Kidney epithelial cell (primary cell): ENCODE results near the gene PDK4. TPM values are rescaled to one million over a fixed set of nuclear protein-coding genes. Genes with fewer than 3 reads are reported as not detected.

Experiments used
- DNase-seq: peaks from one replicate; pipeline ENCODE4 v3.0.0-alpha.2; 2010; ENCODE audit warnings: low read depth
- H3K27me3 ChIP-seq: 2 replicates; pipeline ENCODE4 v1.6.0; 2011; ENCODE audit warnings: low read length; ENCODE audit not compliant: control insufficient read depth, insufficient read depth
- H3K36me3 ChIP-seq: 2 replicates; pipeline ENCODE4 v1.5.1; 2011; ENCODE audit warnings: low read length; ENCODE audit not compliant: control insufficient read depth, insufficient read depth
- H3K4me3 ChIP-seq: 2 replicates; pipeline ENCODE4 v1.5.1; 2011; ENCODE audit warnings: low read depth, mild to moderate bottlenecking, control low read depth, low read length
- total RNA-seq: library from RNA; depleted of rRNA; stranded (reverse); fragments of >200 nt; gene quantifications from 2 replicates; pipeline ENCODE4 v1.2.3, GENCODE V29; 2015
- TF ChIP-seq, protein P1 (sequence below): IDR thresholded peaks from 2 replicates; pipeline ENCODE4 v1.5.1; 2011; ENCODE audit warnings: mild to moderate bottlenecking, moderate library complexity, low read length, control low read depth, inconsistent platforms; ENCODE audit not compliant: insufficient read depth, poor library complexity, severe bottlenecking

PDK4 gene
- total RNA-seq, 1 donor from 2014 or later = 0.42 TPM

DNA sequence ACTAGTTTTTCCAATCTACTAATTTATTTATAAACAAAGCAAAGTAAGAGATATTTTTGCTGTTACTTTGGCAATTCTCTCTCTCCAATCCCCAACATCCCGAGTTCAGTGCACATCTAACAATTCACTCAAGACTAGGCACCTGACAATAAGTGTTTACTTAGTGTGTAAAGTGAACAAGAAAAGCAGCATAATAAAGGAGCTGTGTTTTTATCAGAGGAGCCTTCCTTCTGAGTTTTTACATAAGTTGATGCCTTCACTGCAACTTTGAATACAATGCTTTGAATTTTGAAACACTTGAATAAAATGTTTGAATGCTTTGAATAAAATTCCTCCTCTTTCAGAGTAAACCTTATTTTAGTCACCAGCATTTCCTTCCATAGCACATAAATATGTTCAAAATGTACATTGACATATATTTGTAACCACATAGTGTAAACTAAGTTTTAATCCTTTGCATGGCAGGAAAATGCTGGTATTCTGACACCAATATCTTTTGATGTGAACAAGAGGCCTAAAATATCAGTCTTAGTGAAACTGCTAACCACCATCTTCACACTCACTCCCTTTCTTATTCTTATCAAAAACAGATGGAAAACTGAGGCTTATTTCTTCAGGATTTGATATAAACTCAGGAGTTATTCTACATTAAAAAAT, 11.4 kb downstream of the PDK4 start:
- Histone ChIP-seq H3K27me3 (no peaks in the 10 kb centered on the region), H3K36me3 (no peaks in the 10 kb centered on the region), H3K4me3 (no peak overlapping the region)
- TF ChIP-seq, protein P1, sequence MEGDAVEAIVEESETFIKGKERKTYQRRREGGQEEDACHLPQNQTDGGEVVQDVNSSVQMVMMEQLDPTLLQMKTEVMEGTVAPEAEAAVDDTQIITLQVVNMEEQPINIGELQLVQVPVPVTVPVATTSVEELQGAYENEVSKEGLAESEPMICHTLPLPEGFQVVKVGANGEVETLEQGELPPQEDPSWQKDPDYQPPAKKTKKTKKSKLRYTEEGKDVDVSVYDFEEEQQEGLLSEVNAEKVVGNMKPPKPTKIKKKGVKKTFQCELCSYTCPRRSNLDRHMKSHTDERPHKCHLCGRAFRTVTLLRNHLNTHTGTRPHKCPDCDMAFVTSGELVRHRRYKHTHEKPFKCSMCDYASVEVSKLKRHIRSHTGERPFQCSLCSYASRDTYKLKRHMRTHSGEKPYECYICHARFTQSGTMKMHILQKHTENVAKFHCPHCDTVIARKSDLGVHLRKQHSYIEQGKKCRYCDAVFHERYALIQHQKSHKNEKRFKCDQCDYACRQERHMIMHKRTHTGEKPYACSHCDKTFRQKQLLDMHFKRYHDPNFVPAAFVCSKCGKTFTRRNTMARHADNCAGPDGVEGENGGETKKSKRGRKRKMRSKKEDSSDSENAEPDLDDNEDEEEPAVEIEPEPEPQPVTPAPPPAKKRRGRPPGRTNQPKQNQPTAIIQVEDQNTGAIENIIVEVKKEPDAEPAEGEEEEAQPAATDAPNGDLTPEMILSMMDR = no peak
- DNase-seq = no peak

GRCh38 chr7:95583834-95584621, 12.3 kb downstream of the PDK4 start:
- no peak for DNase-seq
- H3K4me3 ChIP-seq = no peak overlapping the region
- TF ChIP-seq, protein P1 = no peak
- no peaks in the 10 kb centered on the region for H3K27me3 ChIP-seq
- no peaks in the 10 kb centered on the region for H3K36me3 ChIP-seq

DNA sequence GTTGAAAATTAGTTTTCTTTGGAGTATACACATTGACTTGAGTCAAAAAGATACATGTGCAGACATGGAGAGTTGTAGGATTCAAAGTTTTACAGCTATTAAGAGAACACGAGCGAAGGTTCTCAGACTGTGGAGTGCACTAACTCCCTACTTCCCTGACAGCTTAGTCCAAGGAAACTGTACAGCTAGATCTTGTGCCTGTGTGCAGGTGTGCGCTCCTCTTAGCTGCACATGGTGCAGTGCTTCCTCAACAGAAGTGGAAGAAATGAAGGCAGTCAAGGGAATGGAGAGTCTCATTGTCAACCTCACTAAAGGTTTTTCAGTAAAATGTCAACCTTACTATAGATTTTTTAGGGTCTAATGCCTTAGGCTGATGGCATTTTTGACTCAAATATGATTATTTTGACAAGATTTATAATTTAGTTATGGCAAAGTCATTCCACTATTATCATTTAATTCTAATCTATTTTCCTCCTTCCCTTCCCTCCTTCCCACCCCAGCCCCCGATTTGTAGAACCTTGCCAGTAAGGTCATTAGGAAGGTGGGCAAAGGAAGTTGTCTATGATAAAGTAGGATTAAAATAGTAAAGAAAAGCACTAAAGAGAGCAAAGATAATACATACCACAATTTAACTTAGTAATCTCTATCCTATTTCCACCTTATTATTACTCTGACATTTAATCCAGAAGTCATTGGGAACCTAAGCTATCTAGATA, 13.6 kb downstream of the PDK4 start:
- DNase-seq = no peak
- Histone ChIP-seq H3K4me3 (no peak overlapping the region), H3K27me3 (no peaks in the 10 kb centered on the region), H3K36me3 (no peaks in the 10 kb centered on the region)
- TF ChIP-seq, protein P1 = no peak

DNA sequence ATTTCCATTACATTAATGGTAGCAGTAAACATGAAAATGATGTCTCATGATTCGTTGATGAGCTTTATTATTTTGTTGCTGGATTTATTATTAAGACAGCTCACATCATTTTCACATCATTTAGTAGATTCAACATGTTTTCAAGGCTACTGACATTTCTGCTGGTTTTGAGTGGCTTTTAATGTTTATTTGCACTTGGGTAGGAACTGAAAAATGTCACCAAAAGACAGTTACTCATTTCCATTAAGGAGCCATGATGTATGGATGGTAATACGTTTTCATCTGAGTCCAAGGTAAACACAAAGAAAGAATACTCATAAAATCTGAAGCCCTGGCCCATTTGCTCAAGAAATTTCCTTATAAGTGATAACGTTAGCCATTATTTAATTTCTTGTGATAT, 14.8 kb downstream of the PDK4 start:
- TF ChIP-seq, protein P1 = no peak
- no peaks in the 10 kb centered on the region for H3K36me3 ChIP-seq
- H3K4me3 ChIP-seq = no peak overlapping the region
- no peak for DNase-seq
- H3K27me3 ChIP-seq = no peaks in the 10 kb centered on the region

GRCh38 chr7:95579318-95579717, 17.0 kb downstream of the PDK4 start:
- no peak overlapping the region for H3K4me3 ChIP-seq
- no peak for DNase-seq
- TF ChIP-seq, protein P1 = no peak
- H3K36me3 ChIP-seq = no peaks in the 10 kb centered on the region
- H3K27me3 ChIP-seq = no peaks in the 10 kb centered on the region
